NB4 (cell line): ENCODE results near the gene MRPL3.

Experiments
- DNase-seq: peaks from one replicate; pipeline ENCODE4 v3.0.0; 2010; ENCODE audit warnings: low read depth
- H3K4me3 ChIP-seq: one replicate; pipeline ENCODE4 v1.5.1; 2011; ENCODE audit warnings: mild to moderate bottlenecking, low read depth, low read length, moderate library complexity
- MYC ChIP-seq: IDR thresholded peaks from 2 replicates; pipeline ENCODE4 v1.6.1; 2011; ENCODE audit warnings: low read depth, low read length
- POLR2A ChIP-seq: IDR thresholded peaks from 2 replicates; pipeline ENCODE4 v1.6.1; 2011; ENCODE audit warnings: mild to moderate bottlenecking; ENCODE audit not compliant: insufficient read length; ENCODE audit errors: extremely low read depth
- TF ChIP-seq, protein P1 (sequence below): IDR thresholded peaks from one replicate; pipeline ENCODE4 v1.5.1; 2012; ENCODE audit warnings: low read depth, low read length
- TF ChIP-seq, protein P2 (sequence below): IDR thresholded peaks from 2 replicates; pipeline ENCODE4 v1.6.1; 2011; ENCODE audit warnings: low read depth, low read length

MRPL3 gene

DNA sequence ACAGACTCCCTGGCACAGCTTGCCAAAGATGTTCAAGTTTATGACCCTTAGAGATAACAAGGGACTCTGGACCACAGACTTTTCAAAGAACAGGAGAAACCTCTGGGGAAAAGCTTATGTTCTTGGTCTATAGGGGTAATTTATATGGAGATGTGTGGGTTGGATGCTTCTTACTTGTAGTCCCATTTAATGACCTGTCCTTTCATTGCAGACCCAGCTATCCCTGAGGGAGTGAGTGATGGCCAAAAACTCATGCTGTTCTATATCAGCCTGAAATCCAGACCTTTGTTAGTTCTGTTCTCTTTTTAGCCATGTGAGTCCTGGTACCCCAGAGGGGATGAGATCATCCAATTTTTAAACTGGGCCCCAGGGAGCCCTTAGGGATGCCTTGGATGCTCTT lies 43.7 kb upstream of the MRPL3 start:
- H3K4me3 ChIP-seq = no peak overlapping the region
- DNase-seq = no peak
- TF ChIP-seq, protein P1, sequence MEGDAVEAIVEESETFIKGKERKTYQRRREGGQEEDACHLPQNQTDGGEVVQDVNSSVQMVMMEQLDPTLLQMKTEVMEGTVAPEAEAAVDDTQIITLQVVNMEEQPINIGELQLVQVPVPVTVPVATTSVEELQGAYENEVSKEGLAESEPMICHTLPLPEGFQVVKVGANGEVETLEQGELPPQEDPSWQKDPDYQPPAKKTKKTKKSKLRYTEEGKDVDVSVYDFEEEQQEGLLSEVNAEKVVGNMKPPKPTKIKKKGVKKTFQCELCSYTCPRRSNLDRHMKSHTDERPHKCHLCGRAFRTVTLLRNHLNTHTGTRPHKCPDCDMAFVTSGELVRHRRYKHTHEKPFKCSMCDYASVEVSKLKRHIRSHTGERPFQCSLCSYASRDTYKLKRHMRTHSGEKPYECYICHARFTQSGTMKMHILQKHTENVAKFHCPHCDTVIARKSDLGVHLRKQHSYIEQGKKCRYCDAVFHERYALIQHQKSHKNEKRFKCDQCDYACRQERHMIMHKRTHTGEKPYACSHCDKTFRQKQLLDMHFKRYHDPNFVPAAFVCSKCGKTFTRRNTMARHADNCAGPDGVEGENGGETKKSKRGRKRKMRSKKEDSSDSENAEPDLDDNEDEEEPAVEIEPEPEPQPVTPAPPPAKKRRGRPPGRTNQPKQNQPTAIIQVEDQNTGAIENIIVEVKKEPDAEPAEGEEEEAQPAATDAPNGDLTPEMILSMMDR = no peak
- TF ChIP-seq, protein P2, sequence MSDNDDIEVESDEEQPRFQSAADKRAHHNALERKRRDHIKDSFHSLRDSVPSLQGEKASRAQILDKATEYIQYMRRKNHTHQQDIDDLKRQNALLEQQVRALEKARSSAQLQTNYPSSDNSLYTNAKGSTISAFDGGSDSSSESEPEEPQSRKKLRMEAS = no peak
- TF ChIP-seq MYC (no peak), POLR2A (no peak)

DNA sequence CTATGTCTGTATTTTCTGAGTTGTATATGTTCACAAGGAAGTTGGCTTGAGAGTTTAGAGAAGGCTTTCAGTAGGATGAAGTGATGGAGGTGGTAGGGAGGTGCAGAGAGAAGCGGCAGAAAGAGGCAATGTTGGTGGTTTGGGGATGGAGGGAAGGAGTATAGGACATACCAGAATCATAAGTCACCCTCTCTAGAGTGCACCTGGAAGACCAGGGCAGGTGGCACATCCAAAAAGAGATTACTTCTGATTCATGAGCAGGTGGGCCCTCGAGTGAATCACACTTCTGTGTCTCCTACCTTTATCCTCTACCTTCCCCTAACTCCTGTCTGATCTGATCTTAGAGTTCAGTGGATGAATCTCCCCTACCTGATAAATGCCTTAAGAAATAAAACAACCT lies 41.8 kb upstream of the MRPL3 start:
- TF ChIP-seq POLR2A (no peak), MYC (no peak)
- TF ChIP-seq, protein P1 = no peak
- TF ChIP-seq, protein P2 = no peak
- no peak for DNase-seq
- no peak overlapping the region for H3K4me3 ChIP-seq

DNA sequence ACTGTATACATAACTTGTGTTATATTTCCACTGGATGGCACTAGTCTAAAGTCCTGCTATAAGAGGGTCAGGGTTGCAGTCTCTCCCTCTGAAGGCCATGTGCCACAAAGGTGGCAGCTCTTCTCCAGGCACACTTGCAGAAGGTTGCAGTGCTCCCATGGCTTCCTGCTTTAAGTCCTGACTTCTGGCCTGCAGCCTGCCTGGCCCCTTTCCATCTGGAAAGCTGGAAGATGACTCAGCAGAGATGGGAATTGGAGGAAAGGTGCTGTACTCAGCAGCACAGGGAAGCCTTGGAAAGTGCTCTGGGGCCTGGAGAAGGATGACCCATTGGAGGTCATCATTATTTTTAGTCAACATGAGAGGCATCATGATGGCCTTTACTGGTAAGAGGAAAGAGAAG lies 40.9 kb upstream of the MRPL3 start:
- TF ChIP-seq POLR2A (no peak), MYC (no peak)
- TF ChIP-seq, protein P1 = no peak
- TF ChIP-seq, protein P2 = no peak
- H3K4me3 ChIP-seq = no peak overlapping the region
- DNase-seq = no peak

DNA sequence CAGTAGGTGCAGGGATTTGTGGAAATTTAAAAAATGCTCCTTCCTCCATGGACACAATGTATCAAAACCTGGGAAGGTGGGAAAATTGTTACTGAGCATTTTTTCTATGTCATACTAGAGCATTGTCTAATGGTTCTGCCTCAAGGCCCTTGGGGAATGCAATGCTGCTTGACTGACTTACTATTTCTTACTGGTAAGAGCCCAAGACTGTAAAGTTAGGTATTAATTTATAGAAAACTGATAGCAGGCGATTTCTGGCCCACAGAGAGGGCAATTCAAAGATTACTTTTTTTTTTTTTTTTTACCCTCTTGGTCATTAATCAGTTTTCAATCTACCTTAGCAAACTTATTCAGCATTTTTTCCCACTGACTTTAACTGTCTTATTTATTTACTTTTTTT lies 38.5 kb upstream of the MRPL3 start:
- TF ChIP-seq POLR2A (no peak), MYC (no peak)
- TF ChIP-seq, protein P1 = no peak
- TF ChIP-seq, protein P2 = no peak
- H3K4me3 ChIP-seq = no peak overlapping the region
- no peak for DNase-seq

DNA sequence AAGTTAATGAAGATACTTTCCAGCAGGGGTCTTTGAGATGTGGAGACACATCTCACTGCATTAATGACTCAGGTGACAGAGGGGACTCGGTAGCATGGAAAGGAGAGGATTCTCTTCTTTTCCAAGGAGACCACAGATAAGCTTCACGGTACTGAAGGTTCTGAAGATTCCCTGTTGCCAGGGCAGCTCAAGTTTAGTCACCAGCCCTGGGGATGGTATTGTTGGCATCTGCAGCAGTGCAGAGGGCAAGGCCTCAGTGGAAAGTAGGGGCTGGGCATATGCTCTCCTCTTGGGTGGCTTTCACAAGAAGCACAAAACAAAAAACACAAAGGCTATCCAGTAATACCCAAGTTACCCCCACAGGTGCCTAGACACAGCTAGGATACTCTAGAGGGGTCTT lies 38.0 kb upstream of the MRPL3 start:
- TF ChIP-seq, protein P2 = no peak
- TF ChIP-seq, protein P1 = no peak
- TF ChIP-seq POLR2A = no peak
- no peak for TF ChIP-seq MYC
- no peak overlapping the region for H3K4me3 ChIP-seq
- no peak for DNase-seq

DNA sequence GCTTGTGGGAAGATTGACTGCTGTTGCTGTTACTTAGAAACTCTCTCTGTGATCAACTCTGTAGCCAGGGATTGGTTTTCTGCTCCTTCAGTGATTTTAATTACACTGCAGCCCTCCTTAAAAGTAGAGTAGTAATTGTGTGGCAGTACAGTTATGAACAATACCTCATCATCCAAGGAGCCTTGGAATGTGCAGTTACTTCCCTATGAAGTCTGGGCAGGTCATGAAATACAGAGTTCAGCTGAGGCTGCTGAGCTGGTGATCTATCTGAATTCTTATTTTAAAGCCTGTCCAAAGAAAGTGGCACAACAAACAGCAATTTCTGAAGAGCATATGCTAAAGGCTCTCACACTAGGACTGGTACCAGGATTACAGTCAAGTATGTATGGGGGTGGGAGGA lies 37.4 kb upstream of the MRPL3 start:
- H3K4me3 ChIP-seq = no peak overlapping the region
- TF ChIP-seq, protein P2 = no peak
- TF ChIP-seq, protein P1 = no peak
- TF ChIP-seq MYC = no peak
- TF ChIP-seq POLR2A = no peak
- DNase-seq = no peak
